HG02884 (cell line): ENCODE results near the gene RBMX2.
"Not testable (repeated sequence)": the region's sequence is repeated elsewhere in the genome, so short reads cannot be mapped to it uniquely, and the experiment has no call there.

Experiments used
- ATAC-seq: cut with Tn5 transposase; IDR thresholded peaks from one replicate; pipeline ENCODE4 v1.9.1; 2021; ENCODE audit warnings: mild to moderate bottlenecking, moderate library complexity; ENCODE audit not compliant: unreplicated experiment

The RBMX2 gene, protein sequence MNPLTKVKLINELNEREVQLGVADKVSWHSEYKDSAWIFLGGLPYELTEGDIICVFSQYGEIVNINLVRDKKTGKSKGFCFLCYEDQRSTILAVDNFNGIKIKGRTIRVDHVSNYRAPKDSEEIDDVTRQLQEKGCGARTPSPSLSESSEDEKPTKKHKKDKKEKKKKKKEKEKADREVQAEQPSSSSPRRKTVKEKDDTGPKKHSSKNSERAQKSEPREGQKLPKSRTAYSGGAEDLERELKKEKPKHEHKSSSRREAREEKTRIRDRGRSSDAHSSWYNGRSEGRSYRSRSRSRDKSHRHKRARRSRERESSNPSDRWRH

DNA sequence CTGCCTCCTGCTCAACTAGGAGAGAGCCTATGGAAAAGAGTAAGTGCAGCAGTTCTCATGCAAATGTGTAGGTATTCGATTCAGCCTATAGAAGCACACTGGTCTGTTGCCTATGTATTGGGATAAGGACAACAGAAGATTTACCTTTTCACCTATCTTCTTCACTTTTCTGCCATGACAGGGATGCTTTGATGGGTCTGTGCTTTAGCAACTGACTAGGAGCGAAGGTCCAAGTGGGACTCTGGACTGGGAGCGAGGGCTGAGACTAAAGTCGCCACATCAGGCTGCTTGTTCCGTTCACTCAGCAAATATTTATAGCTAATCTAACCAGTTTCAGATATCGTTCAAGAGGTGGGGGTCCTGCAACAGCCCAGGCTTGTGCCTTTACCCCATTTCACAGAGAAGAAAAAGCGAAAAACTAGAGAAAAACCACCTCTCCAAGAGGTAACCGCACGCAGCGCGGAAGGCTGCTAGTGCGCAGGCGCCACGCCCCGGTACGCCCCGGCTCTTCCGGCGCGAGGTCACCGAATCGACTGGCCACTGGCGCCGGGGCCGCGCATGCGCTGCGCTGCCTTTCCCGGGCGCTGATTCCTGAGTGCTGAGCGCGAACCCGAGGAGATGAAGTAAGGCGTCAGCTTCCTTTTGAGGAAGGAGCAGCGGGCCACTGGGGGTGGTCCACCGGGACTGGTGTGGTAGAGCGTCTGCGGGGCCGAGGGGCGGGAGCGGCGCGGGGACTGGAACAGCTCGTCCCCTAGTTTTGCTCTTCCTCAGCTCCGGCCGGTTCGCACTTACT, at the start of gene RBMX2:
Gene RBMX2, plus strand, starts transcription at position 573 of the 793 bp plus-strand sequence. Its CDS starts 46 bp downstream, at position 619.
- peak; percentile 95 for ATAC-seq

DNA sequence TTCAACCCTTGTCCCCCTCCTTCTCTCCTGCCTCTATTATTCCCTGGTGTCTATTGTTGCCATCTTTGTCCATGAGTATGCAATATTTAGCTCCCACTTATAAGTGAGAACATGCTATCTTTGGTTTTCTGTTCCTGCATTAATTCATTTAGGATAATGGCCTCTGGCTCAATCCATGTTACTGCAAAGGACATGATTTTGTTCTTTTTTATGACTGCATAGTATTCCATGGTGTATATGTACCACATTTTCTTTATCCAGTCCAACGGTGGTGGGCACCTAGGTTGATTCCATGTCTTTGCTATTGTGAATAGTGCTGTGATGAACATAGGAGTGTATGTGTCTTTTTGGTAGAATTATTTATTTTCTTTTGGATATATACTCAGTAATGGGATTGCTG, 49.7 kb upstream of the RBMX2 start:
- ATAC-seq, result not testable (repeated sequence)

DNA sequence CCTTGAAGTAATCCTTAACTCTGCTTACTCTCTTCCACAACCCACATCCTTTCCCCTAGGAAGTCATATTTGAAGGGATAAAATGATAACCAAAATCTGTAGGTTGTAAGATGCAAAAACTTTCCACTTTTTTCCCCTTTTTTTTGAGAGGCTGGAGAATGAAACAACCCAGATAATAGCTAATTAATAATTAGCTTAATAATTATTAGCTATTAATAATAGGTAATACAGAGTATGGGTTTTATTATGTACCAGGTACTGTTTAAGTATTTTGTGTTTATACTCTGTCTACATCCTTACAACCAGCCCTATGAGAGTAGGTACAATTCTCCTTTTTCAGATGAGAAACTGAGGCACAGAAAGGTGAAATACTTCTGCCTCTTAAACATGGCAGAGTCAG, 25.7 kb upstream of the RBMX2 start:
- ATAC-seq, result no peak

DNA sequence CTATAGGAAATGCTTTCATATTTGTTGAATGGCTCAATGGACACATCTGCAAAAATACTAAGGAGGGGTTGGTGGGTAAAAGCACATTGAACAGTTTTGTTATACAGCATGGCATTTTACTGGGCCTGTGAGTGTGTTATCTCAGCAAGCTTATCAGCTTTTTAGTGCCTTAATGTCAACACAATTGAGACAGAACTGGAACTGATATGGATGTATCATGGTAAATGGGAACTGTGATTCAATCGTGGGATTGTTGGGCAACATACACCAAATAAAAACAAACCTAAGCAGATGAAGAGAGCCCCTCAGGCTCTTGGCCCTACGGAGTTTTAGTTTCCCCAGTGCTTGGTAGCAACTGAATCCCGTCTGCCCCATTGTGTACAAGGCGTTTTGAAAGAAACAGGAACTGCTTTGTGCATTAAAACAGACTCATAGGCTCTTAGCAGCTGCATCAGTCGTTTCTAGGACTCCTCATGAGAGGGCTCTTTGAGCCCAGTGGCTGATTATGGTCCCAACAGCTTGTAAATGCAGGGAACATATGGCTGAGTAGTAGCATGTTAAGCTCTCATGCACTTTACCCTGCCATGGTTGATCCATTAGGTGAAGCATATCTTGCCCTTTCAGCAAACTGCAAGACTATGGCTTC, 23.6 kb upstream of the RBMX2 start:
- ATAC-seq, result no peak

DNA sequence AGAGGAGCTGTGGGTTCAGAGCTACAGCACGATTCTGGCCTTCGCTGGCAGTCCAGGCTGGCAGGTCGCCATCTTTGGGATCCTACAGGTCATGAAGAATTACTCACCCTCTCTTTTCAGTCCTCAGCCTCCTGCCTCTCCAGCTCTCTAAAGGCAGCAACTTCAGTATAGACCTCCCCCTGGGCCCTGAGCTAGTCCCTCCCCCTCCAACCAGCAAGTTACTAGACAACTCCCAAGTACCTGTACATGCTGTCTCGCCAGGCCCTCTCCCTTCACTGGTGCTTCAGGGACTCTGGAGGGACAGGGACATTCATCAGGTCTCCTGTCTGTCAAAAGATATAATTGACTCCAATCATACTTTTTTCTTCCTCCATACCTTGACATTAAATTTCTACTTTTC, 16.3 kb upstream of the RBMX2 start, which contains the start of gene GPR119:
Gene GPR119, minus strand, starts transcription at position 155 of the 400 bp plus-strand sequence. CDS start 227 bp downstream, outside the sequence.
- no peak for ATAC-seq

DNA sequence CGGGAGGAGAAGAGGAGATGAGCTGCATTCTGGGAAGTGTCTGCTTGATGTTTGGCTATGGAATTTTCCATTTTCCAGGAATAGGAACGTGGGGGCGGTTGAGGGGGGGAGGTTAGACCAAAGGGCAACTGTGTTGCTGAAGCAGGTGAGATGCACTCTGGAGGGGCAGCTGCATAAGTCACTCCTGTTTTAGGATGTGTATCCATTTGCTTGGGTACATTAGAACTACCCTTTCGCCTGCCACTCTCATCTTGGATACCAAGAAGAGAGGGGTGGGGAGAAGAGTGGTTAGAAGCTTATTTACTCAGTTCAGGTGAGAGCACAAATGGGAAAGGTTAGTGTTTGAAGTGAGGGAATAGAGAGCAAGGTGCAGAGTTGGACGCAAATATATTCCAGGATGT, 15.4 kb upstream of the RBMX2 start:
- ATAC-seq, result no peak

DNA sequence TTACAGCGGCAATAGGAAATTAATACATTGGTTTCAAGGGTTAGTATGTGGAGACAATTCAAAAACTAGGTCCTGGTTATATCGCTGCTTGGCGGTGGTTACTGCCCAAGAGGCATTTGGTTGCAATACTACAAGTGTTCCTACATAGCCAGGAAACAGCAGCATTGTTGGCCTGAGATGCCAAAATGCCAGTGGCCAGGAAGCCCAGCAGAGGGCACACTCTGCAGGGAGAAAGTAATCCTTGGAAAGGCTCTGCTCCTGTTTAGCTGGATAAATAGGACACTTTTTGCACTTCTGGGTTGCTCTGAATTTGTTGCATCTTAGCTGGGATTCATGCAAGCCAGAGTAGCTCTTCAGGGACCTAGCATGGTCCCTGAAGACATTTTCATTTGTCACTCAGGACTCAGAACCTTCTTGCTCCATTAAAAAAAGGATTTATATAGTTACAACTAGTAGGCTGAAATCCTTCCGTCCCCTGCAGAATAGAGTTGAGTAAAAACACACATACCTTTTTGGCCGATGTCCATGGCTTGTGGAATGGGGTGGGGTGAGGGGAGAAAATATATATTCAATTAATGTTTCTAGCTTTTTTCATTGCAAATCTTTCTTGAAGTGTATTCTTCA, 8.2 kb upstream of the RBMX2 start:
- ATAC-seq, result no peak

DNA sequence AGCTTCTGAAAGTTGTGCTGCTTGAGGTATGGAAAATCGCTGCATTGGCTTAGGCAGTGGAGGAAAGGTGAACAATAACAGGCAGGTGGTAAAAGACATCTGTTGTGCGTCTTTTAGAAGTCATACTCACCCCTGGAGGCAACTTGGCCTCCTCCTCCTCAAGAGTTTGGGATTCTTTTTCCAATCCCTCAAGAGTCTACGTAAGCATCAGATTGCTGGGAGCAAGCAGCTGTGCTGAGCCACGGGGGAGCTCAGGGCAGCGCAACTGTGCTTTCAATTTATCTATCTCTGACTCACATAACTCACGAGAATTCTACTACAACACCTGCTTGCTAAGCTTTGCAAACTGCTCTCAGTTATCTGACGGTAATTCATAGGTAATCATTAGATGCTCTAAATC, 6.4 kb upstream of the RBMX2 start:
- no peak for ATAC-seq

DNA sequence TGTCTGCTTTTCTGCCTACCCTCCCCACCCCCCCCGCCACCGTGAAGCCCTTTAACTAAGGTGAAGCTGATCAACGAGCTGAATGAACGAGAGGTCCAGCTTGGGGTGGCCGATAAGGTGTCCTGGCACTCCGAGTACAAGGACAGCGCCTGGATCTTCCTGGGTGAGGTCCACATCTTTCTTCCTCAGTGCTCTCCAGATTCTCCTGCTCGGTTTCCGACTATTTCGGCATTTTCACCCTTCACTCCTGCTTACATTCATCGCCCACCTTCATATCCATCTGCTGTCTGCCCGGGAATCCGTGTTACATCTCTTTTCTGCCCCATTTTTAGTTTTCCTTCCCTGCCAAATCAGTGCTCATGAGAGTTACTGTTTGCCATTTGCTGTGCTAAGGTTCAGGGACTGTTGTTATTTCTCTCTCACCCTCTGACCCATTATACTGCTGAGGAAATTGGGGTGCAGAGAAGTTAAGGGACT, 459 bp downstream of the RBMX2 start:
- no peak for ATAC-seq

DNA sequence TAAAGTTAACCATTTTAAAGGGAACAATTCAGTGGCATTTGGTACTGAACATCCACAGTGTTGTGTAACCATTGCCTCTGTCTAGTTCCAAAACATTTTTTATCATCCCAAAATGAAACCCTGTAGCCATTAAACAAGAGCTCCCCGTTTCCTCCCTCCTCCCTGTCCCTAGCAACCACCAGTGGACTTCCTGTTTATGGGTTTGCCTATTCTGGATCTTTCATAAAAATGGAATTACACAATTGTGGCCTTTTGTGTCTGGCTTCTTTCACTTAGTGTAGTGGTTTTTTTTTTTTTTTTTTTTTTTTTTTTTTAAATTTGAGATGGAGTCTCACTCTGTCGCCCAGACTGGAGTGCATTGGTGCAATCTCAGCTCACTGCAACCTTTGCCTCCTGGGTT, 11.6 kb downstream of the RBMX2 start:
- ATAC-seq, result no peak

DNA sequence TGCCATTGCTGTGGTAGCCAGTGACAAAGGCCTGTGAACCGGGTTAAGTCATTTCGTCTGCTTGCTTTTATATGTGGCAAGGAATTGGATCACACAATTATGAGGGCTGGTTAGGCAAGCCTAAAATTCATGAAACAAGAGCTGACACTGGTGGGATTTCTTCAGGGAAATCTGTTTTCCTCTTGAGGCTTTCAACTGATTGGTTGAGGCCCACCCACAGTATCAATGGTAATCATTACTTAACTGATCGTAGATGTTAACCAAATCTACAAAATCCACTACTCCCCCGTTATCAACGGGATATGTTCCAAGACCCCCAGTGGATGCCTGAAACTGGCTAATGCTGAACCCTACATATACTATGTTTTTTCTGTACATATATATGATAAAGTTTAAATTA, 13.0 kb downstream of the RBMX2 start:
- ATAC-seq, result no peak

DNA sequence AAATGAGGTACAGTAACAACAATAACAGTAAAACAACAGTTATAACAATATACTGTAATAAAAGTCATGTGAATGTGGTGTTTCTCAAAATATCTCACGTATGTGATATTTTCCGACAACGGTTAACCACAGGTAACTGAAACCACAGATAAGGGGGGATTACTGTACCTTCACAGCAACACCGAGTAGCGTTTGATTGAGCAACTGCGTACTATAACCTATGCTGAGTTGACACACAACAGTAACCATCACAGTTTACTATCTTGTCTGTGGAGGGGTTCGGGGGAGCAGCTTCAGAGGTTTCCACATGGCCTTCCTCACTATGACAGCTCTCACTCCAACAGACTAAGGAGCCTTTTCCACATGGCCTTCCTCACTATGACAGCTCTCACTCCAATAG, 13.4 kb downstream of the RBMX2 start:
- no peak for ATAC-seq

DNA sequence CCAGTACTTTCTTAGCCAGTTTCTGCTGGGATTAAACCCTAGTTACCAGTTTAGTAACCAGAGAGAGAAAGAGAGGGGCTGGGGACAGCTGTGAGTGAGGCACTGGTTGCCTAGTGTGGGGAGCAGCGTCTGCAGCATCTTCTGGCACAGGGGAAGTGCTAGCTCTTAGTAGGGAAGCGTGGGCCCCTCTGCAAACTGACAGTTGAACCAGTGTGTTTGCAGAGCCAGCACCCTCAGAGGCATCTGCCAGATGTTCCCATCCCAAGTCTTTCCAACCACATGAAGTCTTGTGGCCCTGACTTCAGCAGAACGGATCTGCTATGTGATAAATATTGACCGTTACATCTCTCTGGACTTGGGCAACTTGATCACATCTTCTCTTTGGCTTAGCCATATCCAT, 15.0 kb downstream of the RBMX2 start:
- ATAC-seq, result no peak

DNA sequence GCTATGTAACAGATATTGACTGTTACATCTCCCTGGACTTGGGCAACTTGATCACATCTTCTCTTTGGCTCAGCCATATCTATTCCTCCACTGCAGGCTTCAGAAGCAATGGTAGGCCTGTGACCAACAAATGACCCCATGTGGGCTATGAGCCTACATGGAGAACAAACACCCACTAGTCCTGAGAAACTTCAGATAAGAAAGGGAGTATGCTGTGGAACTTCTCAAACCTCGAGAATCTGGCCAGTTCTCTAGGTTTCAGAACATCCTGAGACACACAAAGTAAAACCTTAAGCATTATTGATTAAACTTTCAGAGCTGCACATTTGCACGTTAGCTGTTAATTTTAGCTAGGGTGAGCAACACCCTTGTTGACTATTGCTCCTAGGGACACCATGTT, 16.3 kb downstream of the RBMX2 start:
- no peak for ATAC-seq

DNA sequence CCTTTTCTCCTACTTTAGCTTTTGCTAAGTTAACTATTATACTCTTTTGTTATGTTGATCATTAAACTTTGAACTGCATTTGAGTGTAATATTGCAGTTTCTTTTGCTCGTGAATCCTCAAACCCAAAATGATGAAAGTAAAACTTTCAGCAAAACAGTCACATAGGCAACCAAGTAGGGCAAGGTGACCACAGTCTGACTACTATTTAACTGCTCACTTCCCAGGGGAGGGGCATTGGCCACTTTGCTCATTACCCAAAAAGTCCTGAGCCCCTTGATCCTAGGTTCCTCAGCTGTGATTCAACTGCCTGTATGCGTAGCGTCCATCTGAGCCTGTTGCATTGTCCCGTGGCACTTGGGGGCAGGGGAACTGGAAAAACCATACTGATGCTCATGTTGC, 17.0 kb downstream of the RBMX2 start:
- ATAC-seq, result no peak

DNA sequence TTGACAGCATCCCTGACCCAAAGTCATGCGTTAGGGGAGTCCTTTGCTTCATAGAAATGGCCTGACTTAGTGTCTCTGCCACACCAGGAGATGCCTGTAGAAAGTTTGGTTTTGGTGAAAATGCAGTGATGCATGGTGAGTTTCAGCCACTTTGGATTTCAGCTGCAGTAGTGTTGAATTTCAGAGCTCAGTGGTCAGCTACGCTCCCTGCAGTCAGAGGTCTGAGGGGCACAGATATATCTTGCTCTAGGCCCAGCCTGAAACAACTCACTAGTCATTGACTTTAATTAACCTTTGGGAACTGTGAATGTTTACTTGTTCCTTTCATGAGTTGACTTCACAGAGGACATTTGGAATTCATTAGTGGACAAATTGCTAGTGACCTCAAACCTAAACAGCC, 17.5 kb downstream of the RBMX2 start:
- no peak for ATAC-seq

DNA sequence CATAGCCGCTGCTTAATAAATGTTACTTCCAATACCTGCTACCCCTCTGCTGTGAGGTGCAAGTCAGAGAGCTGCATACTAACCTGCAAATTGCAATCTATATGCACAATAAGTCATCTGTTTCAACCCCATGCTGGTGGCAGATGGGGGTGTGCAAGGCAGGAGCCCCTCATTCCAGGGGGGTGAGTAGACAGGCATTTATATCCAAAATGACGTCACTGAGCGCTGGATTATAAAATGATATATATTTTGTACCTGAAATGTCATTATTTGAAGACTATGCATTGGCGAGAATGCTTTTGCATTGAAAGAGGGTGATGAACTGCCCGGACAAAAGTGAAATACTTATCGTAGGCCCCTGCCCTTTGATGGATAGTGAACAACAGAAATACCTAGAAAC, 24.7 kb downstream of the RBMX2 start:
- no peak for ATAC-seq

DNA sequence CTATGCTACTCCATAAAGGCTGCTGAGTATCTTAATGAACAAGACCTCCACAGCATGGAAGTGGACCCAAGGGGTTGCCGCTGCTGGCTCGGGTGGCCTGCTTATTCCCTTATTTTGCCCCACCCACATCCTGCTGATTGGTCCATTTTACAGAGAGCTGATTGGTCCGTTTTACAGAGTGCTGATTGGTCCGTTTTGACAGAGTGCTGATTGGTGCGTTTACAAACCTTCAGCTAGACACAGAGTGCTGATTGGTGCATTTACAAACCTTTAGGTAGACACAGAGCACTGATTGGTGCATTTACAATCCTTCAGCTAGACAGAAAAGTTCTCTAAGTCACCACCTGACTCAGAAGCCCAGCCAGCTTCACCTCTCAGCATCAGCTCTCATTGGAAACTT, 27.4 kb downstream of the RBMX2 start:
- not testable (repeated sequence) for ATAC-seq

DNA sequence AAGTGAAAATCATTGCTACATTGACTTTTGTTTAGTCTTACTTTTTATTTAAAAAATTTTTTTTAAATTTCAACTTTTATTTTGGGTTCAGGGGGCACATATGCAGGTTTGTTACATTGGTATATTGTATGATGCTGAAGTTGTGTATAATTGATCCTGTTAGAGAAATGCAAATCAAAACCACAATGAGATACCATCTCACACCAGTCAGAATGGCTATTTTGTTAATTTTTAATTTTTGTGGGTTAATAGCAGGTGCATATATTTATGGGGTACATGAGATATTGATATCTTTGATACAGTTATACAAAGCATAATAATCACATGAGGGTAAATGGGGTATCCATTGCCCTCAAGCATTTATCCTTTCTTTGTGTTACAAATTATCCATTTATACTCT, 34.1 kb downstream of the RBMX2 start:
- ATAC-seq, result no peak

DNA sequence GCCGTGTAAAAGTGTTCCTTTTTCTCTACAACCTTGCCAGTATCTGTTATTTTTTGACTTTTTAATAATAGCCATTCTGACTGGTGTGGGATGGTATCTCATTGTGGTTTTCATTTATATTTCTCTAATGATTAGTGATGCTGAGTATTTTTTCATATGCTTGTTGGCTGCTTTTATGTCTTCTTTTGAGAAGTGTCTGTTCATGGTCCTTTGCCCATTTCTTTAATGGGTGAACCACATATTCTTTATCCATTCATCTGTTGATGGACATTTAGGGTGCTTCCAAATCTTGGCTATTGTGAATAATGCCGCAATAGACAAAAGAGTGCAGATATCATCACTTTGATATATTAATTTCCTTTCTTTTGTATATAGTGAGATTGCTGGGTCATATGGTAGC, 36.2 kb downstream of the RBMX2 start:
- not testable (repeated sequence) for ATAC-seq

DNA sequence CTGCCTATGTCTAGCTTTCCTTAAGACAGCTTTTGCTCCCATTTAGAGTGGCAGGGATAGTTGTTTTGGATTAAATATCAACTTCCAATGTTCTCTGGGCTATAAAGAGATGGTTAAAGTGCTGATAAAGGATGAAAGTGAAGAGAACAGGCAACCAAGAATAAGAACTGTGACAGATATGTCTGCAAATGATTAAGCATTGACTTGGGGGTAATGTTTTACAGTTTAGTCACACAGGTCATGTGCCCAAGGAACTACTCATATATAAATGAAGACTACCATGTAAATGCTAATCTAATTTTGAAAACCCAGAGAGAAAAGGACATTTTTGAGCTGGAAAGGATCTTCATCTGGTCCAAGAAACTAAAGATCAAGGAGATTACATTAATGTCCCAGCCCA, 42.1 kb downstream of the RBMX2 start:
- no peak for ATAC-seq
